Psoas muscle (tissue), 8 donors: Measurements from ENCODE around the gene COL19A1. TPM values are rescaled to one million over a fixed set of nuclear protein-coding genes. Genes with fewer than 3 reads are reported as not detected.

Experiments used
- ATAC-seq, 4 donors: fragments of 200-7000 bp; cut with Tn5 transposase; one replicate each; pipeline ENCODE4 v1.9.1; 2020; ENCODE audit warnings: moderate library complexity in 3 of 4, mild to moderate bottlenecking in 2 of 4
- DNase-seq, 2 donors: peaks; one replicate each; pipeline ENCODE4 v3.0.0-alpha.2; 2020
- H3K27ac ChIP-seq: fragments of 200-600 bp; one replicate; pipeline ENCODE4 v1.8.0; 2022
- H3K27me3 ChIP-seq, 3 donors: fragments of 200-600 bp in 1 of 3; one replicate each; pipeline versions ENCODE4 v1.6.1 to v1.8.0; 2013 to 2022; ENCODE audit warnings: low read length in 2 of 3, mild to moderate bottlenecking in 2 of 3, moderate library complexity in 1 of 3; ENCODE audit not compliant: insufficient read depth in 3 of 3
- H3K36me3 ChIP-seq, 2 donors: fragments of 200-600 bp in 1 of 2; one replicate each; pipeline versions ENCODE4 v1.6.1 to v1.8.0; 2013 to 2022; ENCODE audit warnings: low read depth in 1 of 2, mild to moderate bottlenecking in 1 of 2, moderate library complexity in 1 of 2; ENCODE audit not compliant: insufficient read depth in 1 of 2
- H3K4me1 ChIP-seq: fragments of 200-600 bp; one replicate; pipeline ENCODE4 v1.8.0; 2022
- H3K4me3 ChIP-seq: fragments of 200-600 bp; one replicate; pipeline ENCODE4 v1.8.0; 2022; ENCODE audit warnings: mild to moderate bottlenecking
- H3K9me3 ChIP-seq: fragments of 200-600 bp; one replicate; pipeline ENCODE4 v1.8.0; 2022
- WGBS, 3 donors: extraction: QIAGEN DNeasy Blood & Tissue Kit; methylation state at CpG; one replicate each; pipeline versions ENCODE4 v1.1.6 to v1.1.7; 2013; 5-methylcytosine and 5-hydroxymethylcytosine counted together
- intact Hi-C, 2 donors: fragments of 100-400 bp; cut with DNase I; formaldehyde crosslinking; loops; one replicate each; pipeline versions ENCODE4 v1.11.0 to v1.14.2; 2022
- polyA plus RNA-seq, 3 donors: library from polyadenylated mRNA; stranded (reverse); fragments of 200-250 nt; gene quantifications; one replicate each; pipeline ENCODE4 v1.2.3, GENCODE V29; 2013
- total RNA-seq, 4 donors: library from RNA; stranded (reverse); fragmentation: NEBNext Ultra II Directional in 2 of 4; extraction: Animal tissue kit (Norgen Biotek cat#: 25700) in 2 of 4; gene quantifications; one replicate each; pipeline versions ENCODE4 v1.2.1 to v1.2.4, GENCODE V29; 2021 to 2023
- TF ChIP-seq, protein P1 (sequence below): fragments of 200-600 bp; IDR thresholded peaks from one replicate; pipeline ENCODE4 v1.8.0; 2022; ENCODE audit warnings: antibody characterized with exemption
- donor health status: healthy with polysubstance abuse.
- donor health status: DM: no; HTN: no; CAD: no; lungs with moderate emphysema.
- donor health status: Bipolar disorder and iron deficiency.
- donor health status: healthy.
- donor health status: DM: yes; HTN: yes; CAD: no.
- donor health status: DM: no; HTN: no; CAD: no.
- donor health status: DM: no; HTN: no; CAD: no.
- donor health status: DM: yes; HTN: yes; CAD: no.

COL19A1 gene
- total and polyA plus RNA-seq, 7 donors = 0.01 to 10.3 (median 0.33) TPM

- ATAC-seq (no peak), DNase-seq (no peak)
- intact Hi-C loops = no loop called here
- Histone ChIP-seq H3K4me3 (no peak overlapping the region), H3K4me1 (no peaks in the 10 kb centered on the region), H3K27ac (no peak overlapping the region), H3K9me3 (no peaks in the 10 kb centered on the region), H3K27me3 (no peaks in the 10 kb centered on the region), H3K36me3 (no peaks in the 10 kb centered on the region)
- TF ChIP-seq, protein P1, sequence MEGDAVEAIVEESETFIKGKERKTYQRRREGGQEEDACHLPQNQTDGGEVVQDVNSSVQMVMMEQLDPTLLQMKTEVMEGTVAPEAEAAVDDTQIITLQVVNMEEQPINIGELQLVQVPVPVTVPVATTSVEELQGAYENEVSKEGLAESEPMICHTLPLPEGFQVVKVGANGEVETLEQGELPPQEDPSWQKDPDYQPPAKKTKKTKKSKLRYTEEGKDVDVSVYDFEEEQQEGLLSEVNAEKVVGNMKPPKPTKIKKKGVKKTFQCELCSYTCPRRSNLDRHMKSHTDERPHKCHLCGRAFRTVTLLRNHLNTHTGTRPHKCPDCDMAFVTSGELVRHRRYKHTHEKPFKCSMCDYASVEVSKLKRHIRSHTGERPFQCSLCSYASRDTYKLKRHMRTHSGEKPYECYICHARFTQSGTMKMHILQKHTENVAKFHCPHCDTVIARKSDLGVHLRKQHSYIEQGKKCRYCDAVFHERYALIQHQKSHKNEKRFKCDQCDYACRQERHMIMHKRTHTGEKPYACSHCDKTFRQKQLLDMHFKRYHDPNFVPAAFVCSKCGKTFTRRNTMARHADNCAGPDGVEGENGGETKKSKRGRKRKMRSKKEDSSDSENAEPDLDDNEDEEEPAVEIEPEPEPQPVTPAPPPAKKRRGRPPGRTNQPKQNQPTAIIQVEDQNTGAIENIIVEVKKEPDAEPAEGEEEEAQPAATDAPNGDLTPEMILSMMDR = no peak
- WGBS, 3 donors = 83 to 89% (median 88%) methylated on average over 4 of the region's 4 CpGs
Observed at GRCh38 chr6:69976591-69977090, 110.3 kb downstream of the COL19A1 start.

- ATAC-seq (no peak), DNase-seq (no peak)
- no peak overlapping the region for H3K4me3 ChIP-seq
- intact Hi-C loops = loop anchor here in 1 of 2 donors (5.0 kb wide), 1 partner anchor 437 kb away; no protein-coding TSS in a partner anchor
- H3K27ac ChIP-seq = no peak overlapping the region
- H3K36me3 ChIP-seq = no peaks in the 10 kb centered on the region
- H3K4me1 ChIP-seq = no peaks in the 10 kb centered on the region
- H3K9me3 ChIP-seq = no peaks in the 10 kb centered on the region
- H3K27me3 ChIP-seq = no peaks in the 10 kb centered on the region
- TF ChIP-seq, protein P1 = no peak
- 90 to 94% (median 91%) methylated on average over 2 of the region's 2 CpGs for WGBS, 3 donors
Observed at GRCh38 chr6:69980624-69981023, 114.3 kb downstream of the COL19A1 start.

GRCh38 chr6:69984506-69984905 lies 118.2 kb downstream of the COL19A1 start:
- intact Hi-C loops = loop anchor here in 1 of 2 donors (5.0 kb wide), 1 partner anchor 433 kb away; no protein-coding TSS in a partner anchor
- Histone ChIP-seq H3K9me3 (no peaks in the 10 kb centered on the region), H3K27me3 (no peaks in the 10 kb centered on the region), H3K4me1 (no peaks in the 10 kb centered on the region), H3K27ac (no peak overlapping the region), H3K36me3 (no peaks in the 10 kb centered on the region), H3K4me3 (no peak overlapping the region)
- ATAC-seq = no peak
- 88 to 94% (median 90%) methylated on average over 3 of the region's 3 CpGs for WGBS, 3 donors
- DNase-seq = no peak
- TF ChIP-seq, protein P1 = no peak

GRCh38 chr6:69985180-69985579 lies 118.8 kb downstream of the COL19A1 start:
- no peak for DNase-seq

More at GRCh38 chr6:69985180-69985579, 118.8 kb downstream of the COL19A1 start:
- Histone ChIP-seq H3K27me3 (no peaks in the 10 kb centered on the region), H3K4me1 (no peaks in the 10 kb centered on the region), H3K4me3 (no peak overlapping the region), H3K36me3 (no peaks in the 10 kb centered on the region), H3K9me3 (no peaks in the 10 kb centered on the region), H3K27ac (no peak overlapping the region)
- ATAC-seq = peak in 1 of 4 donors; percentile 43
- TF ChIP-seq, protein P1 = no peak
- WGBS, 3 donors = 87 to 96% (median 96%) methylated on average over 1 of the region's 1 CpG
- intact Hi-C loops = no loop called here
